HCT116 (cell line): Measurements from ENCODE around the gene ATP13A2. TPM values are rescaled to one million over a fixed set of nuclear protein-coding genes. Genes with fewer than 3 reads are reported as not detected.

Experiments
- ATAC-seq: fragments of 200-7000 bp; cut with Tn5 transposase; 2 replicates; pipeline ENCODE4 v1.9.1; 2020; ENCODE audit warnings: mild to moderate bottlenecking, moderate library complexity
- BruUV-seq: library from RNA; stranded (reverse); fragments of 400-500 nt; replicated peaks from 2 replicates; lab custom pipeline; 2021; lab: Mats Ljungman, UMichigan
- CTCF ChIA-PET: fragments of 300-600 bp; sonication (Branson Sonifier 250); formaldehyde crosslinking; loops from one replicate; lab custom pipeline; 2021; ENCODE audit warnings: antibody characterized with exemption; lab: Charles Lee
- POLR2A ChIA-PET: fragments of 300-600, 350-600 bp; sonication (Branson Sonifier 250); formaldehyde crosslinking; loops from one replicate; lab custom pipeline; 2021; ENCODE audit warnings: antibody characterized with exemption; lab: Charles Lee
- RAD21 ChIA-PET, 2 experiments: fragments of 300-600 bp; sonication (Branson Sonifier 250); formaldehyde crosslinking; loops; one replicate each; lab custom pipeline; 2023; ENCODE audit warnings: low total read pairs in 2 of 2; ENCODE audit not compliant: uncharacterized antibody in 2 of 2, unreplicated experiment in 2 of 2, low non-redundant PET in 1 of 2; lab: Charles Lee
- DNase-seq: peaks from one replicate; pipeline ENCODE4 v3.0.0-alpha.2; 2010; ENCODE audit warnings: low read depth, low spot score
- H2AFZ ChIP-seq: fragments of 200-600 bp; shearing (Covaris generic), sonication (generic); 2 replicates; pipeline ENCODE4 v1.6.1; 2017; ENCODE audit warnings: low read depth, mixed run types, mixed read lengths, antibody characterized with exemption, low read length; ENCODE audit not compliant: poor library complexity, severe bottlenecking
- H3K27ac ChIP-seq: 2 replicates; pipeline ENCODE4 v1.5.1; 2012; ENCODE audit warnings: low read depth, low read length
- H3K27me3 ChIP-seq: fragments of 200-600 bp; sonication (generic); 2 replicates; pipeline ENCODE4 v1.6.1; 2016; ENCODE audit warnings: mixed run types, low read length, mixed read lengths; ENCODE audit not compliant: insufficient read depth
- H3K36me3 ChIP-seq, 2 experiments: fragments of 200-500 bp in 1 of 2; fragments of 200-600 bp in 1 of 2; sonication (Bioruptor generic) in 1 of 2; sonication (generic) in 1 of 2; 2 replicates each; pipeline versions ENCODE4 v1.5.1 to v1.6.1; 2014 to 2016; ENCODE audit warnings: low read length in 2 of 2, inconsistent platforms in 1 of 2, mixed read lengths in 1 of 2, mixed run types in 1 of 2; ENCODE audit not compliant: insufficient read depth in 2 of 2, control insufficient read depth in 1 of 2
- H3K4me1 ChIP-seq, 2 experiments: fragments of 200-600 bp in 1 of 2; sonication (generic) in 1 of 2; 2 replicates each; pipeline versions ENCODE4 v1.5.1 to v1.6.1; 2012 to 2017; ENCODE audit warnings: low read length in 2 of 2, inconsistent platforms in 1 of 2, mild to moderate bottlenecking in 1 of 2, mixed read lengths in 1 of 2, mixed run types in 1 of 2, moderate library complexity in 1 of 2; ENCODE audit not compliant: insufficient read depth in 2 of 2, control insufficient read depth in 1 of 2
- H3K4me2 ChIP-seq: fragments of 200-600 bp; sonication (generic); 2 replicates; pipeline ENCODE4 v1.6.1; 2017; ENCODE audit warnings: mixed run types, low read length, mixed read lengths
- H3K4me3 ChIP-seq, 2 experiments: fragments of 200-600 bp in 1 of 2; sonication (generic) in 1 of 2; replicated peaks in 1 of 2; 2 replicates each; pipeline ENCODE4 v1.5.1; 2011 to 2016; ENCODE audit warnings: low read length in 2 of 2, control low read depth in 1 of 2, low read depth in 1 of 2, mild to moderate bottlenecking in 1 of 2, mixed read lengths in 1 of 2, mixed run types in 1 of 2
- H3K79me2 ChIP-seq: fragments of 200-600 bp; sonication (generic); 2 replicates; pipeline ENCODE4 v1.6.1; 2017; ENCODE audit warnings: mild to moderate bottlenecking, mixed run types, low read length, moderate library complexity, mixed read lengths; ENCODE audit not compliant: insufficient read depth
- H3K9ac ChIP-seq: fragments of 200-600 bp; sonication (generic); 2 replicates; pipeline ENCODE4 v1.6.1; 2016; ENCODE audit warnings: low read length, mixed read lengths
- H3K9me2 ChIP-seq: fragments of 200-600 bp; sonication (generic), shearing (Covaris generic); 2 replicates; pipeline ENCODE4 v1.6.1; 2017; ENCODE audit warnings: mixed run types, mild to moderate bottlenecking, moderate library complexity; ENCODE audit not compliant: insufficient read depth
- H3K9me3 ChIP-seq, 2 experiments: fragments of 200-500 bp in 1 of 2; fragments of 200-600 bp in 1 of 2; sonication (Bioruptor generic) in 1 of 2; sonication (generic) in 1 of 2; 2 replicates each; pipeline ENCODE4 v1.6.1; 2014 to 2017; ENCODE audit warnings: low read length in 2 of 2, mixed read lengths in 2 of 2, inconsistent platforms in 1 of 2, low read depth in 1 of 2, mild to moderate bottlenecking in 1 of 2, mixed run types in 1 of 2, moderate library complexity in 1 of 2; ENCODE audit not compliant: control insufficient read depth in 1 of 2, insufficient read depth in 1 of 2
- H4K20me1 ChIP-seq: fragments of 200-600 bp; sonication (generic), shearing (Covaris generic); 2 replicates; pipeline ENCODE4 v1.6.1; 2017; ENCODE audit warnings: mixed run types, mild to moderate bottlenecking, moderate library complexity; ENCODE audit not compliant: insufficient read depth
- CEBPB ChIP-seq: IDR thresholded peaks from 2 replicates; pipeline ENCODE4 v1.6.1; 2012; ENCODE audit warnings: low read depth
- EGR1 ChIP-seq: IDR thresholded peaks from 2 replicates; pipeline ENCODE4 v1.6.1; 2012; ENCODE audit warnings: low read depth
- ELF1 ChIP-seq: IDR thresholded peaks from 2 replicates; pipeline ENCODE4 v1.6.1; 2012; ENCODE audit warnings: low read depth, borderline replicate concordance
- FOSL1 ChIP-seq: IDR thresholded peaks from 2 replicates; pipeline ENCODE4 v1.6.1; 2012; ENCODE audit warnings: low read depth
- POLR2AphosphoS5 ChIP-seq: IDR thresholded peaks from 2 replicates; pipeline ENCODE4 v1.6.1; 2011; ENCODE audit warnings: mild to moderate bottlenecking, low read depth, low read length, moderate library complexity
- TCF7L2 ChIP-seq: IDR thresholded peaks from 2 replicates; pipeline ENCODE4 v1.7.0; 2011; ENCODE audit warnings: borderline replicate concordance, inconsistent platforms; ENCODE audit not compliant: insufficient read depth, insufficient read length; ENCODE audit errors: extremely low read depth
- ZFX ChIP-seq: fragments of 450-650 bp; IDR thresholded peaks from 2 replicates; pipeline ENCODE4 v1.6.1; 2017
- intact Hi-C: fragments of 100-400 bp; cut with micrococcal nuclease; formaldehyde crosslinking; loops from 2 replicates; pipeline ENCODE4 v1.10.0; 2022
- total RNA-seq: library from RNA; stranded (reverse); gene quantifications from one replicate; pipeline ENCODE4 v1.2.1, GENCODE V29; 2021; ENCODE audit not compliant: unreplicated experiment
- TF ChIP-seq, protein P1 (sequence below), 3 experiments: fragments of 200-600 bp in 1 of 3; sonication (generic) in 1 of 3; IDR thresholded peaks in 2 of 3; conservative IDR thresholded peaks in 1 of 3; 2 replicates each; pipeline ENCODE4 v1.5.1; 2012 to 2017; ENCODE audit warnings: low read depth in 2 of 3, low read length in 2 of 3, antibody characterized with exemption in 1 of 3, borderline replicate concordance in 1 of 3, control low read depth in 1 of 3, mild to moderate bottlenecking in 1 of 3, mixed read lengths in 1 of 3, mixed run types in 1 of 3, moderate library complexity in 1 of 3; ENCODE audit not compliant: insufficient read depth in 1 of 3
- TF ChIP-seq, protein P2 (sequence below): IDR thresholded peaks from 2 replicates; pipeline ENCODE4 v1.6.1; 2011; ENCODE audit warnings: mild to moderate bottlenecking, low read length, moderate library complexity; ENCODE audit not compliant: insufficient replicate concordance; ENCODE audit errors: extremely low read depth
- TF ChIP-seq, protein P3 (sequence below): IDR thresholded peaks from 2 replicates; pipeline ENCODE4 v1.6.1; 2012; ENCODE audit warnings: low read depth

ATP13A2 gene
- total RNA-seq, 1 experiment from 2014 or later = 60.5 TPM

DNA sequence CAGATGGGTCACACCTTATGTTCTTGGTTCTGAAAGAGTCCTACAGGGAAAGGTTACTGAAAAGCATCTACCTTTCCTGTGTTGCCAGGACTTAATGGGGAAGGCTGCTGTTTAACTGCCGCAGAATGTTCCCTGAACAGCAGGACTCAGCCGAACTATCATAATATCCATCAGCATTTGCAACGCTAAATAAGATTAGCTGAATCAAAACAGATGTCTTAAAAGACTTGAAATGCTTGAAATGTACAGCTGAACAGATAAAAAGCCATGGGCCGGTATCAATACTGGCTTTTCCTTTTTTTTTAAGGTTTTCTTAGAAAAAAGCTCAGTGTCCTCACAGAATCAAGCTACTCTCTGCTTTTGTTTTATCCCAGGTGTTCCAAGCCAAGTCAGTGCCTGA is 19.7 kb upstream of the ATP13A2 start:
- H3K27me3 ChIP-seq = no peaks in the 10 kb centered on the region
- H2AFZ ChIP-seq = no peak overlapping the region
- no peak overlapping the region for H3K9ac ChIP-seq
- intact Hi-C loops = no loop called here
- no peaks in the 10 kb centered on the region for H3K4me1 ChIP-seq
- peaks cover 23 to 36% of the 10 kb centered on the region in 2 experiments for H3K36me3 ChIP-seq
- H3K4me2 ChIP-seq = no peak overlapping the region
- H3K79me2 ChIP-seq = peaks cover 36% of the 10 kb centered on the region
- TF ChIP-seq, protein P1, sequence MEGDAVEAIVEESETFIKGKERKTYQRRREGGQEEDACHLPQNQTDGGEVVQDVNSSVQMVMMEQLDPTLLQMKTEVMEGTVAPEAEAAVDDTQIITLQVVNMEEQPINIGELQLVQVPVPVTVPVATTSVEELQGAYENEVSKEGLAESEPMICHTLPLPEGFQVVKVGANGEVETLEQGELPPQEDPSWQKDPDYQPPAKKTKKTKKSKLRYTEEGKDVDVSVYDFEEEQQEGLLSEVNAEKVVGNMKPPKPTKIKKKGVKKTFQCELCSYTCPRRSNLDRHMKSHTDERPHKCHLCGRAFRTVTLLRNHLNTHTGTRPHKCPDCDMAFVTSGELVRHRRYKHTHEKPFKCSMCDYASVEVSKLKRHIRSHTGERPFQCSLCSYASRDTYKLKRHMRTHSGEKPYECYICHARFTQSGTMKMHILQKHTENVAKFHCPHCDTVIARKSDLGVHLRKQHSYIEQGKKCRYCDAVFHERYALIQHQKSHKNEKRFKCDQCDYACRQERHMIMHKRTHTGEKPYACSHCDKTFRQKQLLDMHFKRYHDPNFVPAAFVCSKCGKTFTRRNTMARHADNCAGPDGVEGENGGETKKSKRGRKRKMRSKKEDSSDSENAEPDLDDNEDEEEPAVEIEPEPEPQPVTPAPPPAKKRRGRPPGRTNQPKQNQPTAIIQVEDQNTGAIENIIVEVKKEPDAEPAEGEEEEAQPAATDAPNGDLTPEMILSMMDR (IDR thresholded peaks at IDR 0.05 in 2 of 3, conservative IDR thresholded peaks at IDR 0.05 in 1 of 3; ENCODE audit: borderline replicate concordance in 1 of 3, insufficient read depth in 1 of 3, low read depth in 2 of 3, low read length in 2 of 3) = no peak
- no peak for TF ChIP-seq ZFX
- no peak for TF ChIP-seq POLR2AphosphoS5
- no peak for TF ChIP-seq ELF1
- TF ChIP-seq TCF7L2 = no peak
- TF ChIP-seq, protein P2, sequence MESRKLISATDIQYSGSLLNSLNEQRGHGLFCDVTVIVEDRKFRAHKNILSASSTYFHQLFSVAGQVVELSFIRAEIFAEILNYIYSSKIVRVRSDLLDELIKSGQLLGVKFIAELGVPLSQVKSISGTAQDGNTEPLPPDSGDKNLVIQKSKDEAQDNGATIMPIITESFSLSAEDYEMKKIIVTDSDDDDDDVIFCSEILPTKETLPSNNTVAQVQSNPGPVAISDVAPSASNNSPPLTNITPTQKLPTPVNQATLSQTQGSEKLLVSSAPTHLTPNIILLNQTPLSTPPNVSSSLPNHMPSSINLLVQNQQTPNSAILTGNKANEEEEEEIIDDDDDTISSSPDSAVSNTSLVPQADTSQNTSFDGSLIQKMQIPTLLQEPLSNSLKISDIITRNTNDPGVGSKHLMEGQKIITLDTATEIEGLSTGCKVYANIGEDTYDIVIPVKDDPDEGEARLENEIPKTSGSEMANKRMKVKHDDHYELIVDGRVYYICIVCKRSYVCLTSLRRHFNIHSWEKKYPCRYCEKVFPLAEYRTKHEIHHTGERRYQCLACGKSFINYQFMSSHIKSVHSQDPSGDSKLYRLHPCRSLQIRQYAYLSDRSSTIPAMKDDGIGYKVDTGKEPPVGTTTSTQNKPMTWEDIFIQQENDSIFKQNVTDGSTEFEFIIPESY = no peak
- TF ChIP-seq, protein P3, sequence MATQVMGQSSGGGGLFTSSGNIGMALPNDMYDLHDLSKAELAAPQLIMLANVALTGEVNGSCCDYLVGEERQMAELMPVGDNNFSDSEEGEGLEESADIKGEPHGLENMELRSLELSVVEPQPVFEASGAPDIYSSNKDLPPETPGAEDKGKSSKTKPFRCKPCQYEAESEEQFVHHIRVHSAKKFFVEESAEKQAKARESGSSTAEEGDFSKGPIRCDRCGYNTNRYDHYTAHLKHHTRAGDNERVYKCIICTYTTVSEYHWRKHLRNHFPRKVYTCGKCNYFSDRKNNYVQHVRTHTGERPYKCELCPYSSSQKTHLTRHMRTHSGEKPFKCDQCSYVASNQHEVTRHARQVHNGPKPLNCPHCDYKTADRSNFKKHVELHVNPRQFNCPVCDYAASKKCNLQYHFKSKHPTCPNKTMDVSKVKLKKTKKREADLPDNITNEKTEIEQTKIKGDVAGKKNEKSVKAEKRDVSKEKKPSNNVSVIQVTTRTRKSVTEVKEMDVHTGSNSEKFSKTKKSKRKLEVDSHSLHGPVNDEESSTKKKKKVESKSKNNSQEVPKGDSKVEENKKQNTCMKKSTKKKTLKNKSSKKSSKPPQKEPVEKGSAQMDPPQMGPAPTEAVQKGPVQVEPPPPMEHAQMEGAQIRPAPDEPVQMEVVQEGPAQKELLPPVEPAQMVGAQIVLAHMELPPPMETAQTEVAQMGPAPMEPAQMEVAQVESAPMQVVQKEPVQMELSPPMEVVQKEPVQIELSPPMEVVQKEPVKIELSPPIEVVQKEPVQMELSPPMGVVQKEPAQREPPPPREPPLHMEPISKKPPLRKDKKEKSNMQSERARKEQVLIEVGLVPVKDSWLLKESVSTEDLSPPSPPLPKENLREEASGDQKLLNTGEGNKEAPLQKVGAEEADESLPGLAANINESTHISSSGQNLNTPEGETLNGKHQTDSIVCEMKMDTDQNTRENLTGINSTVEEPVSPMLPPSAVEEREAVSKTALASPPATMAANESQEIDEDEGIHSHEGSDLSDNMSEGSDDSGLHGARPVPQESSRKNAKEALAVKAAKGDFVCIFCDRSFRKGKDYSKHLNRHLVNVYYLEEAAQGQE = no peak
- no peak for TF ChIP-seq CEBPB
- TF ChIP-seq FOSL1 = no peak
- TF ChIP-seq EGR1 = no peak
- ChIA-PET CTCF (no interaction called here), POLR2A (no interaction called here), RAD21 (no interaction called here)
- H3K27ac ChIP-seq = no peak overlapping the region
- no peaks in the 10 kb centered on the region for H3K9me3 ChIP-seq
- H3K4me3 ChIP-seq = no peak overlapping the region
- ATAC-seq (no peak), DNase-seq (no peak)
- no TSS peak for BruUV-seq
- no peaks in the 10 kb centered on the region for H3K9me2 ChIP-seq
- H4K20me1 ChIP-seq = no peaks in the 10 kb centered on the region
